NT2/D1 (cell line): ENCODE results near the gene DCC.

Experiments
- SUZ12 ChIP-seq: IDR thresholded peaks from 2 replicates; pipeline ENCODE4 v1.6.1; 2011; ENCODE audit not compliant: insufficient read length, insufficient read depth; ENCODE audit errors: extremely low read depth
- YY1 ChIP-seq: IDR thresholded peaks from 2 replicates; pipeline ENCODE4 v1.6.1; 2011; ENCODE audit not compliant: insufficient read length, insufficient read depth
- ZNF274 ChIP-seq: IDR thresholded peaks from 2 replicates; pipeline ENCODE4 v1.6.1; 2011; ENCODE audit warnings: mild to moderate bottlenecking, low read depth, low read length

DNA sequence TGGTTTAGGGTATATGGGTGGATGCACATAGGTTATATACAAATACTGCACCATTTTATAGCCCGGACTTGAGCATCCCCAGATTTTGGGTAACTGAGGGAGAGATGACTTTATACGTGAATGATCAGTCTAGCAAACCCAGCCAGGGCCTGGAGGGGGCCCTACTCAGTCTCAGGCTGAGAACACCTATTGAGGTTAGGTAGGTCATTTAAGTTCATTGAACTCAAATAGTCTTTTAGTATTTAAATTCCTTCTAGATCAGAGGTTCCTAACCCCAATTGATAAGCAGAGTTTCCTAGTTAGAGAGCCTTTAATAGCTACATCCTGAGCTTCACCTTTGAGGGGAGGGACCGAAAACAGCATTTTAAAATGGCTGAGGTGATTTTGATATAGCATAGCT, 487.0 kb downstream of the DCC start:
- TF ChIP-seq ZNF274 (no peak), SUZ12 (no peak), YY1 (no peak)
